ENCODE data around the gene GSK3B.

Gene GSK3B

GRCh38 chr3:119779731-119780383 lies 314.4 kb downstream of the GSK3B start:
- no peak for DNase-seq (ENCODE audit: low read depth in 2 of 2)

- no peak for DNase-seq (ENCODE audit: low read depth in 2 of 2)
Observed at GRCh38 chr3:119778811-119779210, 315.4 kb downstream of the GSK3B start.

- DNase-seq (ENCODE audit: low read depth in 2 of 2) = no peak
Observed at GRCh38 chr3:119778176-119778575, 316.1 kb downstream of the GSK3B start.

- no peak for DNase-seq (ENCODE audit: low read depth in 2 of 2)
Observed at GRCh38 chr3:119776304-119776703, 317.9 kb downstream of the GSK3B start.

GRCh38 chr3:119774444-119774843 lies 319.8 kb downstream of the GSK3B start:
- DNase-seq (ENCODE audit: low read depth in 2 of 2) = no peak
